Effector CD8-positive, alpha-beta T cell (primary cell): Measurements from ENCODE around the gene ICAM1.
"Not testable (repeated sequence)": the region's sequence is repeated elsewhere in the genome, so short reads cannot be mapped to it uniquely, and the experiment has no call there.

Source experiments
- DNase-seq: peaks from one replicate; lab custom pipeline; 2025; lab: John Stamatoyannopoulos, UW
- total RNA-seq, 4 experiments: gene quantifications; one replicate each; lab custom pipeline; 2026; lab: John Stamatoyannopoulos, UW

ICAM1 gene
- 10.1 to 41.7 (median 15.6) reads per million in 4 experiments for total RNA-seq

DNA sequence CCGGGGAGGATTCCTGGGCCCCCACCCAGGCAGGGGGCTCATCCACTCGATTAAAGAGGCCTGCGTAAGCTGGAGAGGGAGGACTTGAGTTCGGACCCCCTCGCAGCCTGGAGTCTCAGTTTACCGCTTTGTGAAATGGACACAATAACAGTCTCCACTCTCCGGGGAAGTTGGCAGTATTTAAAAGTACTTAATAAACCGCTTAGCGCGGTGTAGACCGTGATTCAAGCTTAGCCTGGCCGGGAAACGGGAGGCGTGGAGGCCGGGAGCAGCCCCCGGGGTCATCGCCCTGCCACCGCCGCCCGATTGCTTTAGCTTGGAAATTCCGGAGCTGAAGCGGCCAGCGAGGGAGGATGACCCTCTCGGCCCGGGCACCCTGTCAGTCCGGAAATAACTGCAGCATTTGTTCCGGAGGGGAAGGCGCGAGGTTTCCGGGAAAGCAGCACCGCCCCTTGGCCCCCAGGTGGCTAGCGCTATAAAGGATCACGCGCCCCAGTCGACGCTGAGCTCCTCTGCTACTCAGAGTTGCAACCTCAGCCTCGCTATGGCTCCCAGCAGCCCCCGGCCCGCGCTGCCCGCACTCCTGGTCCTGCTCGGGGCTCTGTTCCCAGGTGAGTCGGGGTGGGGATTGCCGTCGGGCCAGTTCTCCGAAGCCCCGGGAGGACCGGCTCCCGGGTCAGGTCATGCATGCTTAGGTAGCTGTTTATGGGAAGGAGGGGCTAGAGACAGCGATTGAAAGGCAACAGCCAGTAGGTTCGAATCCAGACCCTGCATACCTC, at the start of gene ICAM1:
TSS of gene ICAM1 (plus strand) at position 505 of the 779 bp plus-strand sequence. CDS start at position 545, 40 bp downstream.
- DNase-seq = peak; percentile 45

DNA sequence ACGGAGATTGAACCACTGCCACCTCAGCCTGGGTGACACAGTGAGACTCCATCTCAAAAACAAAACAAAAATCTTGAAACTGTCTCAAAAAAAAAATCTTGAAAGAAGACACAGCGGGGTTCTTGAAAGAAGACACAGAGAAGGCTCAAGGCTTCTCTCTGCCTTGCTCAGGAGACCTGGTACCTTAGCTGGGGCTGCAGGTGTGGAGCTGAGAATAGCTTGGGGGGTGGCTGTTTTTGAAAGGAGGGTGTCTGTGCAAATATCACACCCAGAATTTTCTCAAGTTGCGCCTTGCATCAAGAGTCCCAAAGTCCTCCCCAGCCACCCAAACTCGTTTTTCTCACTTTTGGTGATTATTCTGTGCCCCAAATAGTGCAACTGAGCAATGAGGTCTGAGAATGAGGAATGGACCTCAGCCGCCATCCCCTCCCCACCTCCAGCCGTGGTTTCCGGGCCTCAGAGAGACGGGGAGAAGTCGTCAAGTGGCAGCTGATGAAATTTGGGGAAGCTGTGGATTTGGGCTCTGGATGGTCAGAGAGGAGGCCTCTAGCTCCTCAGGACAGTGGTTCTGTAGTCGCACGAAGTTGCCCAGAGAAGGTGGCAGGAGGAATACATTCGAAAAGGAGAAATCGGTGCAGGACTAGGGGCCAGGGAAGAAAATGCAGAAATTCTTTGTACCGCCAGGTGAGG, 48.6 kb upstream of the ICAM1 start:
- no peak for DNase-seq

- DNase-seq = no peak
Observed at GRCh38 chr19:10223488-10224213, 47.3 kb upstream of the ICAM1 start.

DNA sequence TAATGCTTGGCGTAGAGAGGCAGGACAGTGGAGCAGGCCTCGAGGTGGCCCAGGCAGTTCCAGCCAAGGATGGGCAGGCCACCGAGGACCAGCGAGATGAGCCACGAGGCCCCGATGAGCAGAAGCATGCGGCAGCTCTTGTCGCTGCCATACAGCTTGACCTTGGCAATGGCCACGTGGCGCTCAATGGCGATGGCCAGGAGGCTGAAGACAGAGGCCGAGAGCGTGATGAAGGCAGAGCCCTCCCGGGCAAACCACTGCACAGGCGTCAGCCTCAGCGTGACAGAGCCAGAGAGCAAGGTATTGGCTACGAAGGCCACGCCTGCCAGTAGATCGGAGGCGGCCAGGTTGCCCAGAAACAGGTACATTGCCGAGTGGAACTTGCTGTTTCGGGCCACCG, 46.6 kb upstream of the ICAM1 start:
- DNase-seq = no peak

DNA sequence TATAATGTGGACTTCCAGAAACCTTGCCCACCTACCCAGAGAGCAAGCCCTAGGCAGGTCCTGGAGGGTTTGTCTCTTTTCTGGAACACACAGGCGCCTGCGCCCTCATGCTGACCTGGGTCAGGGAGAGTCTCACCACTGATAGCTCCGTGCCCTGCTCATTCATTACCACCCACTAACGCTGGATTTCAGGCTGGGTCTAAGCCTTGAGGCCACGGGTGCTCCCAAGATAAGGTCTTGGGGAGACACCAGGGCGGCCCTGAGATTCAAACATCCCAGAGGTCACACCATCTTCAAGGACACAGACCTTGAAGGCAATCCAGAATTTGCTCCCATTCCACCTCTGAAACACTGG, 44.9 kb upstream of the ICAM1 start:
- DNase-seq = no peak

- DNase-seq = no peak
Observed at GRCh38 chr19:10226376-10227025, 44.4 kb upstream of the ICAM1 start.

- no peak for DNase-seq
Observed at GRCh38 chr19:10227026-10227971, 43.6 kb upstream of the ICAM1 start.

- DNase-seq = no peak
Observed at GRCh38 chr19:10228393-10228792, 42.5 kb upstream of the ICAM1 start.

DNA sequence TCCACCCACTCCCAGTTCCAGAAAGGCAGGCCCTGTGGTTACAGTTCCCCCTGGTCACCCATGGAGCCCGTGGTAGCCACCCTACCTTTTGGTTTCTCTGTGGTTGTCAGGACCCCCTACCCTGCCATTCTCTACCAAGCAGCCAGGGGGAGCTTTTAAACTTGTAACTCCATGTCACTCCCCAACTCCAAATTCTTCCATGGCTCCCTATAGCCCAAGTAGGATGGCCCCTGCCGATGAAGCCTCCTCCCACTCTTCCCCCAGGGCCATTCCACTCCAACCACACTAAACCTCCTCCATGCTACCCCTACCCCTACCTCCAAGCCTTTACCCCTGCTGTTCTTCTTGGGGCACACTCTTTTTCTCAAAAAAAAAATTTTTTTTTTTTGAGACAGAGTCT, 42.0 kb upstream of the ICAM1 start:
- peak; percentile 15 for DNase-seq

GRCh38 chr19:10230173-10230860, 40.6 kb upstream of the ICAM1 start:
- peak; percentile 38 for DNase-seq

DNA sequence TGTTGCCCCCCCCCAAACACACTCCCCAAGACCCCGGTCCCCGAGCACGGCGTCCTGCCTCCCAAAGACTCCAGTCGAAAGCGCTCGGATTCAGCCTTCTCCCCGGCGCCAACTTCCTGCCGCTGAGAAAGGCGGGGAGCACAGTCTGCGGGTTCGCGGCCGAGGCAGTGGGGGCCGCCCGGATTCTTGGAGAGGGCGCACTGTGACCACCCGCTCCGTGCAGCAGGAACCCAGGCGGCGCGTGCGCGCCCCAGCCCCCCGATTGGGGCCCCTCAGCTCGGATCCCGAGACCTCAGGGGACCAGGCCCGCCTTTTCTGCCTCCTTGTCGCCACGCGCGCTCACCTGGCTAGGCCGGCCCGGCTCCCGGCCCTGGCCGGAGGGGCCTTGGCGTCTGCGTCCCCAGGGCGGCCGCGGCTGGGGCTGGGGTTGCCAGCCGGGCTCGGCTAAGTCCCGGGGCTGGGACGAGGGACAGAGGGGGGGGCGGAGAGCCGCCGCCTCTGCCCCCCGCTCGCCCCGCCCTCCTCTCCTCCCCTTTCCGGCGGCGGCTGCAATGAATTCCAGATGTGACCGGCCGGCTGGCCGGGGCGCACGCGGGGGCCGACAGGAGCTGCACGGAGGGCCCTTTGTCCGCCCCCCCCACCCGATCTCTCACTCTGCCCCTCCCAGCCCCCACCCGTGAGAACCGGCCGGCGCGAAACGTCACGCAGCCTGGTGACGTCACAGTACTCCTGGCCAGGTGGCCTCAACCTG, 39.9 kb upstream of the ICAM1 start, which contains the start of gene S1PR2:
TSS of gene S1PR2 (minus strand) at position 471 of the 751 bp plus-strand sequence. CDS start 6,426 bp downstream, outside the sequence.
- peak; percentile 59 for DNase-seq

GRCh38 chr19:10231612-10232228, 39.2 kb upstream of the ICAM1 start:
- no peak for DNase-seq

DNA sequence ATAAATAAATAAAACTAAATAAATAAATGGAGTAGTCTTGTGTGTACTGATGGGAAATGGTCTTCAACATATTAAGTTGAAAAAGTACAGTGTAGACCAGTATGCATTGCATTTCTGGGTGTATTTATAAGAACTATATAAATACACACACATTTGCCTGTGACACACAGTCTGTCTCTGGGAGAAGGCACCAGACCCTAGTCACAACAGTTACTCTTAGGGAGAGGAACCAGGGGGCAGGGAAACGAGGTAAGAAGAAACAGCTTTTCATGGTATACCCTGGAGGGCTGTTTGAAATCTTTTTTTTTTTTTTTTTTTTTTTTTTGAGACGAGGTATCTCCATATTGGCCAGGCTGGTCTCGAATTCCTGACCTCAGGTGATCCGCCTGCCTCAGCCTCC, 37.0 kb upstream of the ICAM1 start:
- DNase-seq = no peak

GRCh38 chr19:10235003-10235402, 35.9 kb upstream of the ICAM1 start:
- no peak for DNase-seq

- not testable (repeated sequence) for DNase-seq
Observed at GRCh38 chr19:10235409-10235808, 35.5 kb upstream of the ICAM1 start.

- DNase-seq = no peak
Observed at GRCh38 chr19:10237702-10238101, 33.2 kb upstream of the ICAM1 start.

DNA sequence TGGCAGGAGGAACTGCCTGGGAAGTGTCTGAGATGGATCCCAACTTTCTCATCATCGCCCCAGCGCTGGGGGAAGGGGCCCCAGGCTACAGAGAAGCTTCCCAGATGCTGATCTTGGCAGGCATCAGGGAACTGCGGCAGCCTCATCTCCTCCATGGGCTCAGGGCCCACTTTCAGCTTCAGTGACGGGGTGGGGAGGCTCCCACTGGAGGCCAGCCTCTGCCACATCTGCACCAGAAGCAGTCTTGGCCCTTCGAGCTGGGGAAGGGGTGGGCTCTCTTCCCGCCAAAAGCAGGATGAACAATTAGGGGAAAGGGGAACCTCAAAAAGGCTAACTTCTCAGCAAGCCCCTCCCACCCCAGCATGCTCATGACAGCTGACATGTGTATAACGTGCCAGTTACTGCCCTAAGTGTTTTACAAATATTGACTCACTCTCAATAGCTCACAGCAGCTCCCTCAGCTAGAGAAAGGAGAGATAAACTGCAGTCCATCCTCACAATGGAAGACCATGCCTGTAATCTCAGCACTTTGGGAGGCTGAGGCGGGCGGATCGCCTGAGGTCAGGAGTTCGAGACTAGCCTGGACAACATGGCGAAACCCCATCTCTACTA, 32.6 kb upstream of the ICAM1 start:
- DNase-seq = no peak

- DNase-seq = not testable (repeated sequence)
Observed at GRCh38 chr19:10241826-10242449, 29.0 kb upstream of the ICAM1 start.
